Fibroblast of lung (primary cell): Measurements from ENCODE around the gene SIGLEC7. TPM values are rescaled to one million over a fixed set of nuclear protein-coding genes. Genes with fewer than 3 reads are reported as not detected.

ENCODE experiments used
- DNase-seq, 2 donors: peaks; one replicate each; pipeline versions ENCODE4 v3.0.0 to v3.0.0-alpha.2; 2010; ENCODE audit warnings: low read depth in 2 of 2
- H2AFZ ChIP-seq: 2 replicates; pipeline ENCODE4 v1.5.1; 2012; ENCODE audit warnings: low read length, control low read depth, inconsistent platforms
- H3K27ac ChIP-seq: 2 replicates; pipeline ENCODE4 v1.5.1; 2011; ENCODE audit warnings: low read length, control low read depth; ENCODE audit not compliant: insufficient read depth
- H3K27me3 ChIP-seq: 2 replicates; pipeline ENCODE4 v1.5.1; 2011; ENCODE audit warnings: mild to moderate bottlenecking, low read length; ENCODE audit not compliant: control insufficient read depth, insufficient read depth
- H3K36me3 ChIP-seq: 2 replicates; pipeline ENCODE4 v1.5.1; 2011; ENCODE audit warnings: low read length; ENCODE audit not compliant: control insufficient read depth, insufficient read depth
- H3K4me1 ChIP-seq: 2 replicates; pipeline ENCODE4 v1.5.1; 2011; ENCODE audit warnings: low read length; ENCODE audit not compliant: control insufficient read depth, insufficient read depth; ENCODE audit errors: extremely low read depth
- H3K4me2 ChIP-seq: 2 replicates; pipeline ENCODE4 v1.5.1; 2011; ENCODE audit warnings: low read length, control low read depth; ENCODE audit not compliant: insufficient read depth; ENCODE audit errors: extremely low read depth
- H3K4me3 ChIP-seq, 4 experiments: fragments of 200-600 bp in 1 of 4; sonication (generic) in 1 of 4; replicated peaks in 1 of 4; 2 replicates each; pipeline ENCODE4 v1.5.1; 2011 to 2016; ENCODE audit warnings: low read length in 4 of 4, low read depth in 3 of 4, mild to moderate bottlenecking in 3 of 4, control low read depth in 2 of 4, inconsistent platforms in 1 of 4, mixed read lengths in 1 of 4; ENCODE audit not compliant: insufficient read depth in 1 of 4; ENCODE audit errors: control extremely low read depth in 1 of 4
- H3K79me2 ChIP-seq: 2 replicates; pipeline ENCODE4 v1.5.1; 2012; ENCODE audit warnings: mild to moderate bottlenecking, low read length, inconsistent platforms; ENCODE audit not compliant: control insufficient read depth, insufficient read depth
- H3K9ac ChIP-seq: 2 replicates; pipeline ENCODE4 v1.5.1; 2011; ENCODE audit warnings: mild to moderate bottlenecking, low read length, control low read depth; ENCODE audit not compliant: insufficient read depth
- H3K9me3 ChIP-seq: 2 replicates; pipeline ENCODE4 v1.5.1; 2012; ENCODE audit warnings: low read depth, low read length; ENCODE audit not compliant: control insufficient read depth, insufficient read depth
- H4K20me1 ChIP-seq: 2 replicates; pipeline ENCODE4 v1.5.1; 2011; ENCODE audit warnings: low read length; ENCODE audit not compliant: control insufficient read depth, insufficient read depth; ENCODE audit errors: extremely low read depth
- CTCF ChIP-seq, 2 donors: IDR thresholded peaks in 1 of 2; conservative IDR thresholded peaks in 1 of 2; 1 replicate in 1 of 2; 2 replicates in 1 of 2; pipeline ENCODE4 v1.5.1; 2011 to 2012; ENCODE audit warnings: low read length in 2 of 2, control low read depth in 1 of 2, inconsistent platforms in 1 of 2, low read depth in 1 of 2, mild to moderate bottlenecking in 1 of 2
- EZH2 ChIP-seq: IDR thresholded peaks from 2 replicates; pipeline ENCODE4 v1.5.1; 2012; ENCODE audit warnings: low read length, control low read depth, mild to moderate bottlenecking; ENCODE audit errors: missing control alignments
- polyA plus RNA-seq, 2 donors: library from polyadenylated mRNA; depleted of rRNA in 1 of 2; stranded (reverse) in 1 of 2; unstranded in 1 of 2; fragments of >200 nt; gene quantifications; 2 replicates each; pipeline ENCODE4 v1.2.1, GENCODE V29; 2011 to 2012; ENCODE audit warnings: missing spikeins in 1 of 2
- total RNA-seq: library from RNA; depleted of rRNA; stranded (reverse); fragments of >200 nt; gene quantifications from 2 replicates; pipeline ENCODE4 v1.2.1, GENCODE V29; 2014

SIGLEC7 gene
- total and polyA plus RNA-seq, 2 donors (not counting 1 experiment from before 2014, with no cell fraction given) = not detected

GRCh38 chr19:51144482-51145045 lies 2.5 kb downstream of the SIGLEC7 start:
- no peaks in the 10 kb centered on the region for H3K36me3 ChIP-seq
- no peak overlapping the region for H3K4me3 ChIP-seq
- no peak overlapping the region for H3K9ac ChIP-seq
- H3K4me1 ChIP-seq = no peaks in the 10 kb centered on the region
- no peaks in the 10 kb centered on the region for H3K79me2 ChIP-seq
- no peak overlapping the region for H2AFZ ChIP-seq
- TF ChIP-seq CTCF (conservative IDR thresholded peaks at IDR 0.05 in 1 of 2, IDR thresholded peaks at IDR 0.05 in 1 of 2; ENCODE audit: low read depth in 1 of 2, low read length in 2 of 2) = no peak
- no peak for TF ChIP-seq EZH2
- no peak overlapping the region for H3K27ac ChIP-seq
- DNase-seq = no peak
- no peaks in the 10 kb centered on the region for H3K9me3 ChIP-seq
- H4K20me1 ChIP-seq = no peaks in the 10 kb centered on the region
- no peaks in the 10 kb centered on the region for H3K27me3 ChIP-seq
- no peak overlapping the region for H3K4me2 ChIP-seq

GRCh38 chr19:51145916-51146493 lies 3.9 kb downstream of the SIGLEC7 start:
- Histone ChIP-seq H4K20me1 (no peaks in the 10 kb centered on the region), H3K4me3 (no peak overlapping the region), H2AFZ (no peak overlapping the region), H3K4me1 (no peaks in the 10 kb centered on the region), H3K9ac (no peak overlapping the region), H3K4me2 (no peak overlapping the region), H3K27me3 (no peaks in the 10 kb centered on the region), H3K27ac (no peak overlapping the region), H3K79me2 (no peaks in the 10 kb centered on the region), H3K36me3 (no peaks in the 10 kb centered on the region), H3K9me3 (no peaks in the 10 kb centered on the region)
- TF ChIP-seq EZH2 (no peak), CTCF (conservative IDR thresholded peaks at IDR 0.05 in 1 of 2, IDR thresholded peaks at IDR 0.05 in 1 of 2; ENCODE audit: low read depth in 1 of 2, low read length in 2 of 2) (no peak)
- DNase-seq = no peak

GRCh38 chr19:51146751-51147150 lies 4.7 kb downstream of the SIGLEC7 start:
- no peaks in the 10 kb centered on the region for H3K9me3 ChIP-seq
- DNase-seq = no peak
- H3K9ac ChIP-seq = no peak overlapping the region
- H3K27ac ChIP-seq = no peak overlapping the region
- H3K27me3 ChIP-seq = no peaks in the 10 kb centered on the region
- no peak overlapping the region for H3K4me2 ChIP-seq
- no peaks in the 10 kb centered on the region for H3K79me2 ChIP-seq
- no peak overlapping the region for H3K4me3 ChIP-seq
- TF ChIP-seq CTCF (conservative IDR thresholded peaks at IDR 0.05 in 1 of 2, IDR thresholded peaks at IDR 0.05 in 1 of 2; ENCODE audit: low read depth in 1 of 2, low read length in 2 of 2) (no peak), EZH2 (no peak)
- H2AFZ ChIP-seq = no peak overlapping the region
- H3K36me3 ChIP-seq = no peaks in the 10 kb centered on the region
- no peaks in the 10 kb centered on the region for H4K20me1 ChIP-seq
- H3K4me1 ChIP-seq = no peaks in the 10 kb centered on the region
